Measurements from ENCODE around the gene PRAMEF11.

DNA sequence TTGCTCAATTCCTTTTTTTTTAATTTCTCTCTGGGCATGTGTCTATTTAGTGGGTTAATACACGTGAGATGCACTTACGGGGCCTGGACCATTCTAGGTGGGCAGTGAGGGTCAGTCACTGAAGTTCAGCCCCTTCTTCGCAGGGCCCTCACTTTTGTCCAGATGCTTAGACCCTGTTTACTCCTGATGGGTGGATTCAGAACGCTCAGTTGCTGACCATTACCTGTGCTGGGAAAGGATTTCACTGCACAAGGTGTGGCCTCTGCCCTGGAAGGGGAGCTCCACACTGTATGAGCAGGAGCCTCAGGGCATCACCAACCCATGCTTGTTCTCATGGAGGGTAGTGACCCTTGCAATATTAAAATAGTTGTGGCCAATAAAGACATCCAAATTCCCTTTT, 53.1 kb downstream of the PRAMEF11 start:
- TF ChIP-seq POLR2A (IDR thresholded peaks at IDR 0.05) (no peak), POLR2AphosphoS5 (IDR thresholded peaks at IDR 0.05) (no peak)
